CD14-positive monocyte (primary cell): ENCODE measurements around the gene IFITM2. TPM values are rescaled to one million over a fixed set of nuclear protein-coding genes. Genes with fewer than 3 reads are reported as not detected.
A peak's percentile ranks its signal among the peaks of the same experiment; 100 is the strongest.

Experiments used
- DNase-seq, 3 donors: peaks; one replicate each; pipeline ENCODE4 v3.0.0-alpha.2; 2011 to 2022
- H2AFZ ChIP-seq: 2 replicates; pipeline ENCODE4 v1.6.0; 2012; ENCODE audit warnings: mild to moderate bottlenecking, low read depth, low read length, inconsistent platforms; ENCODE audit not compliant: insufficient read depth, poor library complexity, severe bottlenecking
- H3K27ac ChIP-seq, 2 donors: 1 replicate in 1 of 2; 2 replicates in 1 of 2; pipeline ENCODE4 v1.5.1; 2012 to 2013; ENCODE audit warnings: low read length in 2 of 2, control low read depth in 1 of 2, inconsistent platforms in 1 of 2, low read depth in 1 of 2, mild to moderate bottlenecking in 1 of 2
- H3K27me3 ChIP-seq, 2 donors: one replicate each; pipeline versions ENCODE4 v1.6.0 to v1.6.1; 2011 to 2013; ENCODE audit warnings: low read length in 2 of 2; ENCODE audit not compliant: control insufficient read depth in 2 of 2, insufficient read depth in 2 of 2
- H3K36me3 ChIP-seq, 2 donors: replicated peaks in 1 of 2; 1 replicate in 1 of 2; 2 replicates in 1 of 2; pipeline versions ENCODE4 v1.5.1 to v1.6.1; 2012 to 2013; ENCODE audit warnings: low read length in 2 of 2, control low read depth in 1 of 2, inconsistent platforms in 1 of 2, mild to moderate bottlenecking in 1 of 2; ENCODE audit not compliant: insufficient read depth in 2 of 2, control insufficient read depth in 1 of 2
- H3K4me1 ChIP-seq, 2 donors: 1 replicate in 1 of 2; 2 replicates in 1 of 2; pipeline versions ENCODE4 v1.5.1 to v1.6.1; 2012 to 2013; ENCODE audit warnings: low read length in 2 of 2, control low read depth in 1 of 2, inconsistent platforms in 1 of 2, mild to moderate bottlenecking in 1 of 2, moderate library complexity in 1 of 2; ENCODE audit not compliant: insufficient read depth in 2 of 2, control insufficient read depth in 1 of 2
- H3K4me2 ChIP-seq: replicated peaks from 2 replicates; pipeline ENCODE3; 2012; ENCODE audit warnings: low read length, moderate library complexity, mild to moderate bottlenecking; ENCODE audit not compliant: poor library complexity, severe bottlenecking; ENCODE audit errors: extremely low read depth
- H3K4me3 ChIP-seq, 3 experiments: fragments of 200-600 bp in 1 of 3; sonication (generic) in 1 of 3; replicated peaks in 1 of 3; 1 replicate in 2 of 3; 2 replicates in 1 of 3; pipeline ENCODE4 v1.5.1; 2011 to 2013; ENCODE audit warnings: low read length in 3 of 3, mild to moderate bottlenecking in 3 of 3, control low read depth in 2 of 3, low read depth in 2 of 3, inconsistent platforms in 1 of 3, moderate library complexity in 1 of 3
- H3K79me2 ChIP-seq: 2 replicates; pipeline ENCODE4 v1.6.0; 2012; ENCODE audit warnings: mild to moderate bottlenecking, control low read depth, inconsistent platforms, low read length, moderate library complexity; ENCODE audit not compliant: insufficient read depth
- H3K9ac ChIP-seq: 2 replicates; pipeline ENCODE4 v1.6.0; 2017; ENCODE audit warnings: low read length, mild to moderate bottlenecking; ENCODE audit not compliant: insufficient read depth, poor library complexity, severe bottlenecking
- H3K9me3 ChIP-seq, 2 donors: replicated peaks in 1 of 2; 1 replicate in 1 of 2; 2 replicates in 1 of 2; pipeline versions ENCODE4 v1.5.1 to v1.6.1; 2012 to 2013; ENCODE audit warnings: low read length in 2 of 2, control low read depth in 1 of 2; ENCODE audit not compliant: control insufficient read depth in 1 of 2, insufficient read depth in 1 of 2
- H4K20me1 ChIP-seq: 2 replicates; pipeline ENCODE4 v1.6.0; 2012; ENCODE audit warnings: mild to moderate bottlenecking, low read length, control low read depth, moderate library complexity; ENCODE audit not compliant: insufficient read depth
- H3K27ac Mint-ChIP-seq, 7 donors: one replicate each; pipeline ENCODE4 v1.8.0; 2020; ENCODE audit warnings: mild to moderate bottlenecking in 7 of 7, mixed read lengths in 7 of 7, moderate library complexity in 6 of 7, inconsistent platforms in 2 of 7
- H3K27me3 Mint-ChIP-seq, 3 donors: one replicate each; pipeline ENCODE4 v1.8.0; 2021 to 2022; ENCODE audit warnings: low read depth in 3 of 3, mild to moderate bottlenecking in 3 of 3, mixed read lengths in 3 of 3, moderate library complexity in 3 of 3, inconsistent platforms in 1 of 3
- H3K36me3 Mint-ChIP-seq, 2 donors: one replicate each; pipeline ENCODE4 v1.8.0; 2020; ENCODE audit warnings: mixed read lengths in 2 of 2, inconsistent platforms in 1 of 2, mild to moderate bottlenecking in 1 of 2
- H3K4me1 Mint-ChIP-seq: one replicate; pipeline ENCODE4 v1.8.0; 2020; ENCODE audit warnings: mild to moderate bottlenecking, mixed read lengths
- H3K4me3 Mint-ChIP-seq, 2 donors: one replicate each; pipeline ENCODE4 v1.8.0; 2020; ENCODE audit warnings: mild to moderate bottlenecking in 2 of 2, mixed read lengths in 2 of 2, moderate library complexity in 1 of 2
- H3K9me3 Mint-ChIP-seq, 7 donors: one replicate each; pipeline ENCODE4 v1.8.0; 2020 to 2022; ENCODE audit warnings: mixed read lengths in 7 of 7, mild to moderate bottlenecking in 6 of 7, moderate library complexity in 6 of 7, inconsistent platforms in 2 of 7
- WGBS: methylation state at CpG from one replicate; pipeline ENCODE4 v1.1.5; 2013; ENCODE audit warnings: missing lambda C conversion rate; ENCODE audit not compliant: insufficient coverage; 5-methylcytosine and 5-hydroxymethylcytosine counted together
- intact Hi-C, 2 donors: fragments of 100-400 bp; cut with micrococcal nuclease; formaldehyde crosslinking; loops; one replicate each; pipeline versions ENCODE4 v1.15.0 to v1.15.1; 2023
- polyA plus RNA-seq, 3 donors: library from polyadenylated mRNA; depleted of rRNA in 1 of 3; unstranded in 2 of 3; stranded (reverse) in 1 of 3; fragments of 300-500 nt in 2 of 3; fragments of >200 nt in 1 of 3; fragmentation: Illumina TruSeq in 2 of 3; gene quantifications; 1 replicate in 2 of 3; 2 replicates in 1 of 3; pipeline ENCODE4 v1.2.3, GENCODE V29; 2012 to 2021
- TF ChIP-seq, protein P1 (sequence below): fragments of 200-600 bp; IDR thresholded peaks from one replicate; pipeline ENCODE4 v1.8.0; 2022; ENCODE audit warnings: antibody characterized with exemption, mild to moderate bottlenecking

The IFITM2 gene
- polyA plus RNA-seq, 3 donors: 625 to 1,147 (median 705) TPM

DNA sequence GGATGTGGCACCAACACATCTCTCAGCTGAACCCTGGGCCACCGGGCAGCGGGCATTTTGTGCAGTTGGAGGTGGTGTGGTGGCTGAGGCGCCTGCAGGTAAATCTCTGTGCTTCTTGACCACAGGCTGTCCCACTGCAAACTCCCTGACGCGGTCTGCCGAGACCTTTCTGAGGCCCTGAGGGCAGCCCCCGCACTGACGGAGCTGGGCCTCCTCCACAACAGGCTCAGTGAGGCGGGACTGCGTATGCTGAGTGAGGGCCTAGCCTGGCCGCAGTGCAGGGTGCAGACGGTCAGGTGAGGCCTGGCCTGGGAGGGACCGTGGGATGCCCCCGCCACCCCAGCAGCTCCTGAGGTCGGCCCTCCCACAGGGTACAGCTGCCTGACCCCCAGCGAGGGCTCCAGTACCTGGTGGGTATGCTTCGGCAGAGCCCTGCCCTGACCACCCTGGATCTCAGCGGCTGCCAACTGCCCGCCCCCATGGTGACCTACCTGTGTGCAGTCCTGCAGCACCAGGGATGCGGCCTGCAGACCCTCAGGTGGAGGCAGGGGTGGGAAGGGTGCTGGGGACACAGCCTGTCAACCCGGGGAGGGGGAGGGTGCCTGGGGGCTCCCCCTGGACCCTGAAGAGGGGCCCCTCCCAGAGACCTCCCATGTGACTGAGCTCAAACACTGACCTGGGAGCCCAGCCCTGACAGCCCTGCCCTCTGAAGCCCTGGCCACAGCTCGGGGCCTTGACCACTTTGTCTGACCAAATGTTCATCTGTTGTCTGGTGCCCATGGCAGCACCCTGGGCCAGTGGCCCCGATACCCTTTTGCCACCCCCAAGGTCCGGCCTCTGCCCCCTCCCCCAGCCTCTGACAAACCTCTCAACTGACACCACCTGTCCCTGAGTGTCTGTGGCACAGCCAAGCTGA, 23.3 kb upstream of the IFITM2 start:
- Histone ChIP-seq H3K27me3 (peaks cover 29 to 58% of the 10 kb centered on the region in 2 donors), H4K20me1 (peaks cover 5% of the 10 kb centered on the region), H3K36me3 (no peaks in the 10 kb centered on the region), H3K27ac (no peak overlapping the region), H3K79me2 (no peaks in the 10 kb centered on the region), H3K4me3 (no peak overlapping the region), H3K4me1 (peaks cover 30 to 39% of the 10 kb centered on the region in 2 donors), H3K9me3 (peaks cover 0 to 13% of the 10 kb centered on the region in 2 donors), H3K9ac (no peak overlapping the region), H2AFZ (no peak overlapping the region), H3K4me2 (no peak overlapping the region)
- Mint-ChIP-seq H3K36me3 (peaks cover 9 to 20% of the 10 kb centered on the region in 2 donors), H3K27ac (no peak overlapping the region), H3K9me3 (peaks cover 0 to 25% (median 10%) of the 10 kb centered on the region in 7 donors), H3K4me3 (no peak overlapping the region), H3K27me3 (peaks cover 56 to 84% (median 59%) of the 10 kb centered on the region in 3 donors), H3K4me1 (peaks cover 31% of the 10 kb centered on the region)
- no peak for DNase-seq
- TF ChIP-seq, protein P1, sequence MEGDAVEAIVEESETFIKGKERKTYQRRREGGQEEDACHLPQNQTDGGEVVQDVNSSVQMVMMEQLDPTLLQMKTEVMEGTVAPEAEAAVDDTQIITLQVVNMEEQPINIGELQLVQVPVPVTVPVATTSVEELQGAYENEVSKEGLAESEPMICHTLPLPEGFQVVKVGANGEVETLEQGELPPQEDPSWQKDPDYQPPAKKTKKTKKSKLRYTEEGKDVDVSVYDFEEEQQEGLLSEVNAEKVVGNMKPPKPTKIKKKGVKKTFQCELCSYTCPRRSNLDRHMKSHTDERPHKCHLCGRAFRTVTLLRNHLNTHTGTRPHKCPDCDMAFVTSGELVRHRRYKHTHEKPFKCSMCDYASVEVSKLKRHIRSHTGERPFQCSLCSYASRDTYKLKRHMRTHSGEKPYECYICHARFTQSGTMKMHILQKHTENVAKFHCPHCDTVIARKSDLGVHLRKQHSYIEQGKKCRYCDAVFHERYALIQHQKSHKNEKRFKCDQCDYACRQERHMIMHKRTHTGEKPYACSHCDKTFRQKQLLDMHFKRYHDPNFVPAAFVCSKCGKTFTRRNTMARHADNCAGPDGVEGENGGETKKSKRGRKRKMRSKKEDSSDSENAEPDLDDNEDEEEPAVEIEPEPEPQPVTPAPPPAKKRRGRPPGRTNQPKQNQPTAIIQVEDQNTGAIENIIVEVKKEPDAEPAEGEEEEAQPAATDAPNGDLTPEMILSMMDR: no peak
- 97% methylated on average over 20 of the region's 24 CpGs for WGBS
- intact Hi-C loops: loop anchor here in 1 of 2 donors (5.0 kb wide), 1 partner anchor 32 kb away; no protein-coding TSS in a partner anchor

DNA sequence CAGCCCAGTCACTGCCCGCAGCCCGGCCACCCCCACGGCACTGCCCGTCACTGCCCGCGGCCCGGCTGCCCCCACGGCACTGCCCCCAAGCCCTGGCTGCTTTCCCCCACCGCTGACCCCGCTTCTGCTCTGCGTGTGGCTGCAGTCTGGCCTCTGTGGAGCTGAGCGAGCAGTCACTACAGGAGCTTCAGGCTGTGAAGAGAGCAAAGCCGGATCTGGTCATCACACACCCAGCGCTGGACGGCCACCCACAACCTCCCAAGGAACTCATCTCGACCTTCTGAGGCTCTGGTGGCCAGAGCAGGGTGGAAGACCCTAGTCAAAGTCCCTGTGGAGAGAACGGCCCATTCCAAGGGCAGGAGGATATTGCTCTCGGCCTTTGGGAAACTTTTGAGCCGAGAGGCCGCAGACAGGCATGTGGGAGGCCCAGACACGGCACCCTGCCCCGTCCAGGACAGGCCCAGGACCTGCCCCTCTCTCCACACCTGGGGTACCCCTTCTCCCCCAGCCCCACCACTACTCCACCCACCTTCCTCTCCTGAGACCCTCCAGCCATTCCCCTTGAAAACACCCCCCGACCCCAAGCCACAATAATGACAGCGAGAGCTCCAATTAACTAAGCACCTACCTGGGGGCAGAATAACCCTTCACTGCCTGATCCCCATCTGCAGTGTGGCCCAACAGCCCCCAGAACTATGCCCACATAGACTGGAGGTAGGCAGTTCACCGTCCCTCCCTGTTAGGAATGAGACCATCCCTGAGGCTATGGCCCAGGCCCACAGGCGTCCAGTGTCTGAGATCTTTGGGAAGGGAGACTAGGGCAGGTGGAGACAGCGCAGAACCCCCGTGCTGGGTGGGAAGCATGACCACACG, 22.4 kb upstream of the IFITM2 start:
- TF ChIP-seq, protein P1: no peak
- Mint-ChIP-seq H3K4me3 (peak overlapping the region in 1 of 2 donors; percentile 40), H3K36me3 (peaks cover 9 to 19% of the 10 kb centered on the region in 2 donors), H3K27ac (no peak overlapping the region), H3K27me3 (peaks cover 59 to 84% (median 61%) of the 10 kb centered on the region in 3 donors), H3K4me1 (peaks cover 32% of the 10 kb centered on the region), H3K9me3 (peaks cover 0 to 27% (median 10%) of the 10 kb centered on the region in 7 donors)
- no peak overlapping the region for H3K27ac ChIP-seq
- H3K4me3 ChIP-seq: no peak overlapping the region
- peaks cover 5% of the 10 kb centered on the region for H4K20me1 ChIP-seq
- H3K9ac ChIP-seq: no peak overlapping the region
- intact Hi-C loops: loop anchor here in 1 of 2 donors (5.0 kb wide), 1 partner anchor 33 kb away; no protein-coding TSS in a partner anchor
- no peaks in the 10 kb centered on the region for H3K79me2 ChIP-seq
- 92% methylated on average over 25 of the region's 29 CpGs for WGBS
- H3K9me3 ChIP-seq: peaks cover 0 to 13% of the 10 kb centered on the region in 2 donors
- H3K36me3 ChIP-seq: no peaks in the 10 kb centered on the region
- no peak for DNase-seq
- peaks cover 24 to 51% of the 10 kb centered on the region in 2 donors for H3K27me3 ChIP-seq
- H3K4me1 ChIP-seq: peaks cover 27 to 37% of the 10 kb centered on the region in 2 donors
- no peak overlapping the region for H3K4me2 ChIP-seq
- no peak overlapping the region for H2AFZ ChIP-seq
